ENCODE data around the gene SDK1.

DNA sequence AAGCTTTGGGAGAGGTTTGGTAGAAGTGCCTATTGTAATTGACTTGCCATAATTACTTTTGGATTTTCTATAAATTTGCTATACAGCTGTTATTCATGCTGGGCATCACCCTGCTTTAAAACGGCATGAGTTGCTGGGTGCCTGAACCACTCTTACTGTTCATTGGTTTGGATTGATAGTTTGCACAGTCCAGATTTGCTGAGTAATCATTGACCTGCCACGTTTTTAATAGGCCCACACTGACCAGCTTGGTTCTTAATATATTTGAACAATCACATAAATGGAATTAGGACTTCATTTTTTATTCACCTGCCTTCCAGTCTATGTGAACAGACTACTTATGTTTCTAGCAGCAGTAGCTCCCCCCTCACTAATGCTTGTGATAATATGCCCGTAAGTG lies 630.8 kb downstream of the SDK1 start:
- TF ChIP-seq, protein P1, sequence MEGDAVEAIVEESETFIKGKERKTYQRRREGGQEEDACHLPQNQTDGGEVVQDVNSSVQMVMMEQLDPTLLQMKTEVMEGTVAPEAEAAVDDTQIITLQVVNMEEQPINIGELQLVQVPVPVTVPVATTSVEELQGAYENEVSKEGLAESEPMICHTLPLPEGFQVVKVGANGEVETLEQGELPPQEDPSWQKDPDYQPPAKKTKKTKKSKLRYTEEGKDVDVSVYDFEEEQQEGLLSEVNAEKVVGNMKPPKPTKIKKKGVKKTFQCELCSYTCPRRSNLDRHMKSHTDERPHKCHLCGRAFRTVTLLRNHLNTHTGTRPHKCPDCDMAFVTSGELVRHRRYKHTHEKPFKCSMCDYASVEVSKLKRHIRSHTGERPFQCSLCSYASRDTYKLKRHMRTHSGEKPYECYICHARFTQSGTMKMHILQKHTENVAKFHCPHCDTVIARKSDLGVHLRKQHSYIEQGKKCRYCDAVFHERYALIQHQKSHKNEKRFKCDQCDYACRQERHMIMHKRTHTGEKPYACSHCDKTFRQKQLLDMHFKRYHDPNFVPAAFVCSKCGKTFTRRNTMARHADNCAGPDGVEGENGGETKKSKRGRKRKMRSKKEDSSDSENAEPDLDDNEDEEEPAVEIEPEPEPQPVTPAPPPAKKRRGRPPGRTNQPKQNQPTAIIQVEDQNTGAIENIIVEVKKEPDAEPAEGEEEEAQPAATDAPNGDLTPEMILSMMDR (IDR thresholded peaks at IDR 0.05 in 4 of 5, conservative IDR thresholded peaks at IDR 0.05 in 1 of 5) = no peak
- TF ChIP-seq POLR2A (IDR thresholded peaks at IDR 0.05) = no peak
